OCI-LY7 (cell line): Measurements from ENCODE around the gene ARHGEF11.

ENCODE experiments used
- EZH2phosphoT487 ChIP-seq: fragments of 200-600 bp; sonication (generic); IDR thresholded peaks from 2 replicates; pipeline ENCODE4 v1.6.1; 2018; ENCODE audit warnings: low read depth, borderline replicate concordance, mild to moderate bottlenecking, mixed run types, antibody characterized with exemption, low read length, moderate library complexity, mixed read lengths
- TF ChIP-seq, protein P1 (sequence below): fragments of 200-600 bp; sonication (generic); conservative IDR thresholded peaks from 2 replicates; pipeline ENCODE4 v1.5.1; 2014; ENCODE audit warnings: mild to moderate bottlenecking, antibody characterized with exemption, low read length, moderate library complexity, mixed read lengths

DNA sequence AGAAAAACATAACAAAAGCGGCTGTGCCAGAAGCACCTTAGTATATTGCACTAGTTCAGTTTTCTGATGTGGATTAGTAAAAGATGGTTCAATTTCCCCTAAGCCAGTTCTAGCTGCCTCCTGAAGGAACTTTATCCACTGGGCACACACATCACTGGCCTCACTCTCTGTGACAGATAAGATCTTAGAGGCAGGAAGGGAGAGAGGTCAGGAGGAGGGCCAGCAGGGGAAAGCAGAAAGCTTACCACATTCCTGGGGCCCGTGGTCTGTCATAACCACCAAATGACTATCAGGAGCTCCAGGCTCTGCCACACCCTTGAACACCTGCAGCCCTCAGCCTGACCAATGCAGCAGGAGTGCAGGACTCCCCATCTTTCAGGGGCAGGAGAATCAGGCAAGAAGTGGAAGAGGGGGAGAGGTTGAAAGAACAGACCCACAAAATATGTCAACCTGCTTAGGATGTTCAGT is 87.3 kb downstream of the ARHGEF11 start:
- TF ChIP-seq, protein P1, sequence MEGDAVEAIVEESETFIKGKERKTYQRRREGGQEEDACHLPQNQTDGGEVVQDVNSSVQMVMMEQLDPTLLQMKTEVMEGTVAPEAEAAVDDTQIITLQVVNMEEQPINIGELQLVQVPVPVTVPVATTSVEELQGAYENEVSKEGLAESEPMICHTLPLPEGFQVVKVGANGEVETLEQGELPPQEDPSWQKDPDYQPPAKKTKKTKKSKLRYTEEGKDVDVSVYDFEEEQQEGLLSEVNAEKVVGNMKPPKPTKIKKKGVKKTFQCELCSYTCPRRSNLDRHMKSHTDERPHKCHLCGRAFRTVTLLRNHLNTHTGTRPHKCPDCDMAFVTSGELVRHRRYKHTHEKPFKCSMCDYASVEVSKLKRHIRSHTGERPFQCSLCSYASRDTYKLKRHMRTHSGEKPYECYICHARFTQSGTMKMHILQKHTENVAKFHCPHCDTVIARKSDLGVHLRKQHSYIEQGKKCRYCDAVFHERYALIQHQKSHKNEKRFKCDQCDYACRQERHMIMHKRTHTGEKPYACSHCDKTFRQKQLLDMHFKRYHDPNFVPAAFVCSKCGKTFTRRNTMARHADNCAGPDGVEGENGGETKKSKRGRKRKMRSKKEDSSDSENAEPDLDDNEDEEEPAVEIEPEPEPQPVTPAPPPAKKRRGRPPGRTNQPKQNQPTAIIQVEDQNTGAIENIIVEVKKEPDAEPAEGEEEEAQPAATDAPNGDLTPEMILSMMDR, result no peak
- no peak for TF ChIP-seq EZH2phosphoT487
